EL (cell line): ENCODE data around the gene KCNJ5.

Source experiments
- DNase-seq: peaks from one replicate; pipeline ENCODE4 v3.0.0-alpha.2; 2016

KCNJ5 gene

GRCh38 chr11:128964463-128964930 lies 73.3 kb downstream of the KCNJ5 start:
- DNase-seq: no peak

- DNase-seq: no peak
Measured at GRCh38 chr11:128965485-128965884, 74.3 kb downstream of the KCNJ5 start.

GRCh38 chr11:128967578-128967977 lies 76.4 kb downstream of the KCNJ5 start:
- DNase-seq: no peak

GRCh38 chr11:128968916-128969315 lies 77.8 kb downstream of the KCNJ5 start:
- DNase-seq: no peak
